T follicular helper cell (primary cell): ENCODE data around the gene EXOC3.
"Not testable (repeated sequence)": the region's sequence is repeated elsewhere in the genome, so short reads cannot be mapped to it uniquely, and the experiment has no call there.

Experiments
- DNase-seq: peaks from one replicate; pipeline ENCODE4 v3.0.0-alpha.2; 2020; ENCODE audit warnings: low read depth

EXOC3 gene

GRCh38 chr5:501831-502184 is 58.8 kb downstream of the EXOC3 start:
- DNase-seq = no peak

- no peak for DNase-seq
These were observed 59.5 kb downstream of the EXOC3 start for GRCh38 chr5:502325-503079.

DNA sequence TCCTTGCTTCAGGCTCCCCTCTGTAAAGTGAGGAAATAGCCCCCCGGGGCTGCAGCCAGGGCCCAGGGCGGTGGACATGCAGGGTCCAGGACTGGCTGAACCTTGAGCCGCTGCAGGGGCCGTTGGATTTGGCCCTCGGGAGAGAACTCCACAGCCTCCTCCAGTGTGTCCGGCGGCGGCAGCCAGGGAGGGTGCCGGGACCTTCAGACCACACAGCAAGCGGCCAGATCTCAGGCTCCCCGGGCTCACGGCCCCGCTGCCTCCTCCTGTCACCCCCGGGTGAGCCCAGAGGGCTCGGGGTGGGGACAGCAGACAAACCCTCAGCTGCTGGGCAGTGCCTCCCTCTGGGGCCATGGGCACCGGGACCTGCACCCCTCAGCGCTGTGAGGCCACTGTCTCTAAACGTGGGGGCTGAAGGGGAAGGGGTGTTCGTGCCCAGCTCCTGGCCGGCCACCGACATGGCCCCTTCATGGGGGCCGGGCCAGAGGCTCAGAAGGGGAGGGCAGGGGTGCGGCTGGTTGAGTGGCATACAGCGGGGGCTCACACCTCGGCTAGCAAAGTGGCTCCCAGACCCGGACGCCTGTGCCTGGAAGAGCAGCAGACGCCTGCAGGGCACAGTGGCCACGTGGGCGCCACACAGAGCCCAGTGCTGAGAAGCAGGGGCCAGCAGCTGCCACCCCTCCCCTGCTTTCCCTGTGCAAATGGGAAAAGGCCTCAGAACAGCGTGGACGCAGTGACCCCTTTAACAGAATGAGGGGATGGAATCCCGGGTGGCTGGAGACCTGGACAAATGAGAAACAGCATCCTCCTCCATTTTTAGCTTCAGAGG is 61.6 kb downstream of the EXOC3 start:
- DNase-seq = no peak

DNA sequence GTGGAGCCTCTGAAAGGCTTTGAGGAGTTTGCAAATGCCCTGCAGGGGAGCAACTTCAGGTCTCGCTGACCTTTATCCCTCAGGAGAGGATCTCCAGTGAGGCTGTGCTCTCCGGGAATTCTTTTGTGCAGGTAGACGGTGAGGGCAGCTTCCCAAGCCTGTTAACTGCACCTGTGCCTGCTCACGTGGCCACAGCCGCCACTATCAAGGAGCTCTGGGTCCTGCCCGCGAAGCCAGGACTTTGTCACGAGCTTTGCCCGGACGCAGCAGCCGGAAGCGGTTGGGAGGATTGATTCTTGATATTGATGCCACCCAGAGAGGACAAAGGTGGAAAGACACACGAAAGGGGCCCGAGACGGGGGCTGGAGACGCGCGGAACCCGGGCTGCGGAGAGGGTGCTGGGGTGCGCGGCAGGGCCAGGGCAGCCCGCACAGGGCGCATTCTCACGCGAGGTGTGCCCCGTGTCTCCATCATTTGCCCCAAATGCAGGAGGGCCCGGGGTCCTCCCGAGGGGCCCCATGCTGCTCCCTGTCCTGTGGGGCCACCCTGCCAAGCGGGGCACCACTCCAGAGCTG is 63.1 kb downstream of the EXOC3 start:
- DNase-seq = no peak

GRCh38 chr5:507986-508575 is 65.1 kb downstream of the EXOC3 start:
- DNase-seq = not testable (repeated sequence)

GRCh38 chr5:509611-510185 is 66.7 kb downstream of the EXOC3 start:
- DNase-seq = no peak

GRCh38 chr5:510521-510920 is 67.5 kb downstream of the EXOC3 start:
- no peak for DNase-seq

GRCh38 chr5:511476-511875 is 68.5 kb downstream of the EXOC3 start:
- DNase-seq = no peak

GRCh38 chr5:513216-514100 is 70.5 kb downstream of the EXOC3 start:
- no peak for DNase-seq

GRCh38 chr5:514101-514485 is 71.1 kb downstream of the EXOC3 start:
- no peak for DNase-seq

- DNase-seq = no peak
These were observed 71.7 kb downstream of the EXOC3 start for GRCh38 chr5:514673-515072.

GRCh38 chr5:515273-515836 is 72.4 kb downstream of the EXOC3 start:
- DNase-seq = no peak

- no peak for DNase-seq
These were observed 73.5 kb downstream of the EXOC3 start for GRCh38 chr5:516338-516925.
